ENCODE measurements around the gene KLHL17.
A peak's percentile ranks its signal among the peaks of the same experiment; 100 is the strongest.

The KLHL17 gene

GRCh38 chr1:928825-929661 is 31.3 kb upstream of the KLHL17 start:
- Mint-ChIP-seq H3K4me3 (no peak overlapping the region), H3K9me3 (no peaks in the 10 kb centered on the region), H3K27ac (no peak overlapping the region), H3K27me3 (peaks cover 35% of the 10 kb centered on the region), H3K36me3 (no peaks in the 10 kb centered on the region), H3K4me1 (peaks cover 6% of the 10 kb centered on the region)
- DNase-seq (ENCODE audit: low spot score in 2 of 2) (no peak), ATAC-seq (ENCODE audit: low read depth) (no peak)

GRCh38 chr1:929712-930632 is 30.4 kb upstream of the KLHL17 start:
- Mint-ChIP-seq H3K36me3 (no peaks in the 10 kb centered on the region), H3K27me3 (peaks cover 37% of the 10 kb centered on the region), H3K4me1 (peaks cover 6% of the 10 kb centered on the region), H3K4me3 (no peak overlapping the region), H3K27ac (no peak overlapping the region), H3K9me3 (no peaks in the 10 kb centered on the region)
- ATAC-seq (ENCODE audit: low read depth) (no peak), DNase-seq (ENCODE audit: low spot score in 2 of 2) (no peak)

GRCh38 chr1:930633-931138 is 29.7 kb upstream of the KLHL17 start:
- Mint-ChIP-seq H3K36me3 (no peaks in the 10 kb centered on the region), H3K9me3 (no peaks in the 10 kb centered on the region), H3K27me3 (peaks cover 42% of the 10 kb centered on the region), H3K4me1 (peaks cover 6% of the 10 kb centered on the region), H3K27ac (no peak overlapping the region), H3K4me3 (no peak overlapping the region)
- ATAC-seq (ENCODE audit: low read depth) (no peak), DNase-seq (ENCODE audit: low spot score in 2 of 2) (no peak)

GRCh38 chr1:931380-932172 is 28.8 kb upstream of the KLHL17 start:
- no peak for DNase-seq (ENCODE audit: low spot score in 2 of 2)
- no peak overlapping the region for H3K4me3 Mint-ChIP-seq
- H3K4me1 Mint-ChIP-seq = peaks cover 6% of the 10 kb centered on the region
- no peak overlapping the region for H3K27ac Mint-ChIP-seq
- no peaks in the 10 kb centered on the region for H3K9me3 Mint-ChIP-seq
- ATAC-seq (ENCODE audit: low read depth) = no peak
- H3K27me3 Mint-ChIP-seq = peaks cover 38% of the 10 kb centered on the region
- no peaks in the 10 kb centered on the region for H3K36me3 Mint-ChIP-seq

DNA sequence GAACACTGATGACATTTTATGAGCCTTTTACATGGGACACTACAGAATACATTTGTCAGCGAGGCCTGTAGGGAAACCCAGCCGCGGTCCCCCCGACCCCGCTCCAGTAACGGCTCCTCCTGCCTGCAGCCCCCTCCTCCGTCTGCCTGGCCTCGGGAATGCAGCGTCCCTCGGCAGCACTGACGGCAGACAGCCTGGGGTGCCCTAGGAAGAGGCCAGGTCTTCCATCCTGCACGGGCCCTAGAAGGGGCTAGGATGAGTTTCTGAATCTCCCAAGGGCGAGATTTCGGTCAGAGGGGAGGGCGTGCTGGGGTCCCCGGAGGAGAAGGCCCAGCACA is 28.2 kb upstream of the KLHL17 start:
- H3K27ac Mint-ChIP-seq = no peak overlapping the region
- no peaks in the 10 kb centered on the region for H3K9me3 Mint-ChIP-seq
- DNase-seq (ENCODE audit: low spot score in 2 of 2) = no peak
- H3K4me1 Mint-ChIP-seq = peaks cover 6% of the 10 kb centered on the region
- no peak for ATAC-seq (ENCODE audit: low read depth)
- H3K27me3 Mint-ChIP-seq = peaks cover 36% of the 10 kb centered on the region
- H3K4me3 Mint-ChIP-seq = no peak overlapping the region
- no peaks in the 10 kb centered on the region for H3K36me3 Mint-ChIP-seq

DNA sequence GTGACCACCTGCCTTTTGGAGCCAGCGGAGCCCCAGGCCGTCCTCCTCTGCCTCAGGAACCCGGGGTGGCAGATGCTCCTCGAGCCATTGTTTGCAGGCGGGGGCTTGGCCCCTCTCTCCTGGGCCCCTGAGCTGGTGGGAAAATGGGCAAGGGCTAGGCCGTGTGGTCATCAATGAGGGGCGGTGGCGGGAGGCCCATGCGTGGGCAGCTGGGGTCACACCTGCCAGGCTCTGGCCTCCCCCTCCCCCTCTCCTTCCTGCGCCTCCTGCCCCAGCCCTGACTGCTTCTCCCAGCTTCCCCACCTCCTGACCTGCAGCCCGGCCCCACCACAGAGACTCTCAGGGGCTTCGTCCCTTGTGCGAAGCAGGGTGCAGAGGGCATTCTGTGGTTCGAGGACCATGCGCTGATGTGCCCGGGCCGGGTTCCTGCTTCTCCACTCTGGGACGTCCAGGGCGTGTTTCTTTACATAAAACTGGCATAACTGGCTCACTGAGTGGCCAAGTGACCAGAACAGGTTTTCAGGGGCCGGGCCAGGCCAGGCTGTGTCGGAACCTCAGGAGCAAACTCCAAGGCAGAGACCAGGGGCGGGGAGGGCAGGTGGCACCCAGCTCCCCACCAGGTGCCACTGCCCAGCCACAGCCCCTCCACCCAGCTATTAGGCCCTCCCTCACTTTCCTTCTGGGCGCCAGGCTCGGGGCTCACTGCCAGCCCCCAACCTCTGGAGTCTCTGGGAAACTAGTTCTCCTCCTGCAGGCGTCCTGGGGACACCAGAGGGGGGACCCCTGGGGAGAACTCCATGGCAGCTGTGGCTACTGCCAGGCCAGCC is 27.4 kb upstream of the KLHL17 start:
- DNase-seq (ENCODE audit: low spot score in 2 of 2) (no peak), ATAC-seq (ENCODE audit: low read depth) (no peak)
- Mint-ChIP-seq H3K27me3 (peaks cover 32% of the 10 kb centered on the region), H3K9me3 (no peaks in the 10 kb centered on the region), H3K4me1 (peaks cover 6% of the 10 kb centered on the region), H3K36me3 (no peaks in the 10 kb centered on the region), H3K27ac (no peak overlapping the region), H3K4me3 (no peak overlapping the region)

DNA sequence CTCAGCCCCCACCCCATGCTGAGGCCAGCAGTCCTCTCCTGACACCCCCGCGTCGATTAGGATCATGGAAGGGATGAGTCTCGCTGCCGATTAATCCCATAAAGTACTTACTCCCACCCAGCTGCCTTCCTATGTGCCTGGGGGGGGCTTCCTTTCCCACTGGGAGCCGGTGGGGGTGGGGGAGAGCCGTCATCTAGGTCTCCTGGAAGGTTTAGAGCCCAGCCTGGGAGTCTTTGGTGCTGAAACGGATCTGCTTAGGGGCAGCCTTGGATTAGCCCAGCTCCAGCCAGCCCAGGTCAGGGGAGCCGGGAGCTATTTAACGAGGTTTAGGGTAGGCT is 26.8 kb upstream of the KLHL17 start:
- H3K9me3 Mint-ChIP-seq = no peaks in the 10 kb centered on the region
- H3K4me1 Mint-ChIP-seq = peaks cover 6% of the 10 kb centered on the region
- H3K4me3 Mint-ChIP-seq = no peak overlapping the region
- ATAC-seq (ENCODE audit: low read depth) = no peak
- peaks cover 38% of the 10 kb centered on the region for H3K27me3 Mint-ChIP-seq
- no peak overlapping the region for H3K27ac Mint-ChIP-seq
- DNase-seq (ENCODE audit: low spot score in 2 of 2) = no peak
- no peaks in the 10 kb centered on the region for H3K36me3 Mint-ChIP-seq

DNA sequence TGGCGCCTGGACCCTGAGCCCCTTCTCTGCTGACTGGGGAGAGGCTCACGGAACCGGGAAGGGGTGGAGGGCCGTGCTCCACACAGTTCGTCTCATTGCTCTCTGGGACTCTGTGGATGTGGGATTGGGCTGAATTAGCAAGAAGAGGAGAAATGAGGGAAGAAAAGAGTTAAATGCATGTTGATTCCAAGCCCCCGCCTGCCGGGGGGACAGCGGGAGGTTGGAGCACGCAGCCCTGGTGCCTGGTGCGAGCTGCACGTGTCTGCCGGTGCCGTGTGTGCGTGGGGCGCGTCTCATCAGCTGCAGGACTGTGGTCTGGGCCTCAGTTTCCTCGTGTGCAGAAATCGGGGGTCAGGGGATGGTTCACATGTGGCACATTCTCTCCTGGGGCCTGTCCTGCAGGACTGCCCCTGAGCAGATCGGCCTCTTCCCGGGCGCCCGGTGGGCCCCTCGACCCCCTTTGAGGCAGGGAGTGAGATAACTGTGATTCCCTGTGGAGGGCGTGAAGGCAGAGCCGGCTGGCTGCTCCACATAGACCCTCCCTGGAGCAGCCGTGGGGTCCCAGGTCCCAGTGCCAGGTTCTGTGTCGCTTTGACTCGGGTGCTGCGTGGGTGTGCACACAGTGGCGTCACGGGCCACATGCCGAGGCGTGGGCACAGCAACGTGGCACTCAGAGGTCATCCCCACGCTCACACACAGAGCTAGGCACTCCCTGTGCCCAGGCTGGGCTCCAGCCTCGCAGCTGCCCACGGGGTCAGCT is 25.2 kb upstream of the KLHL17 start:
- no peak overlapping the region for H3K4me3 Mint-ChIP-seq

DNA sequence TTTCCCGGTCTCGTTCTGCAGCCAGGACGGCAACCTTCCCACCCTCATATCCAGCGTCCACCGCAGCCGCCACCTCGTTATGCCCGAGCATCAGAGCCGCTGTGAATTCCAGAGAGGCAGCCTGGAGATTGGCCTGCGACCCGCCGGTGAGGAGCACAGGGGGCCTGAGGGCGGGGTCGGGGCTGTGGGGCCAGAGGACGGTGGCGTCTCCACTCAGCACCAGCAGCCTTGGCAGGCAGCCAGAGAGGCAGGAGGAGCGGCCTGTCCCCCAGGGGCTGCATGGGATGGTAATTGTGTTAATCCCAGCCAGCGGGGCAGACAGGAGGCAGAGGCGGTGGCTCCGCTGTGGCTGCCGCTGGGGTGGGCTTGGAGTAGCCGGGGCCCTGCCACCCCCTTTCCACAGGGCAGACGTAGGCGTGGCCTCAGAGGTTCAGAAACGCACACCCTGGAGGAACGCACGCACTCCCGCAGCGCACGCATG is 24.6 kb upstream of the KLHL17 start:
- Mint-ChIP-seq H3K36me3 (no peaks in the 10 kb centered on the region), H3K27me3 (peaks cover 36% of the 10 kb centered on the region), H3K27ac (no peak overlapping the region), H3K4me1 (peaks cover 7% of the 10 kb centered on the region), H3K4me3 (no peak overlapping the region), H3K9me3 (no peaks in the 10 kb centered on the region)
- no peak for ATAC-seq (ENCODE audit: low read depth)
- DNase-seq (ENCODE audit: low spot score in 2 of 2) = no peak

More for the DNA sequence above, 25.2 kb upstream of the KLHL17 start:
- no peaks in the 10 kb centered on the region for H3K9me3 Mint-ChIP-seq
- DNase-seq (ENCODE audit: low spot score in 2 of 2) (no peak), ATAC-seq (ENCODE audit: low read depth) (no peak)
- H3K4me1 Mint-ChIP-seq = peaks cover 6% of the 10 kb centered on the region
- H3K36me3 Mint-ChIP-seq = no peaks in the 10 kb centered on the region
- no peak overlapping the region for H3K27ac Mint-ChIP-seq
- H3K27me3 Mint-ChIP-seq = peaks cover 38% of the 10 kb centered on the region

- ATAC-seq (ENCODE audit: low read depth) (no peak), DNase-seq (ENCODE audit: low spot score in 2 of 2) (no peak)
- H3K27ac Mint-ChIP-seq = no peak overlapping the region
- no peak overlapping the region for H3K4me3 Mint-ChIP-seq
- H3K9me3 Mint-ChIP-seq = no peaks in the 10 kb centered on the region
- peaks cover 6% of the 10 kb centered on the region for H3K4me1 Mint-ChIP-seq
- H3K36me3 Mint-ChIP-seq = no peaks in the 10 kb centered on the region
- peaks cover 35% of the 10 kb centered on the region for H3K27me3 Mint-ChIP-seq
Observed at GRCh38 chr1:936348-937264, 23.8 kb upstream of the KLHL17 start.

- peaks cover 5% of the 10 kb centered on the region for H3K4me1 Mint-ChIP-seq
Observed at GRCh38 chr1:937521-937920, 22.9 kb upstream of the KLHL17 start.

More at GRCh38 chr1:937521-937920, 22.9 kb upstream of the KLHL17 start:
- Mint-ChIP-seq H3K27me3 (peaks cover 35% of the 10 kb centered on the region), H3K4me3 (peak overlapping the region; percentile 27), H3K9me3 (no peaks in the 10 kb centered on the region), H3K36me3 (no peaks in the 10 kb centered on the region), H3K27ac (no peak overlapping the region)
- DNase-seq (ENCODE audit: low spot score in 2 of 2) = no peak
- no peak for ATAC-seq (ENCODE audit: low read depth)
